Thyroid gland (tissue), 4 donors: ENCODE results near the gene FGF22. TPM values are rescaled to one million over a fixed set of nuclear protein-coding genes. Genes with fewer than 3 reads are reported as not detected.

Experiments used
- DNase-seq, 2 donors: peaks; one replicate each; pipeline ENCODE4 v3.0.0-alpha.2; 2019
- H3K27ac ChIP-seq, 3 donors: fragments of 200-600 bp; sonication (generic); 1 replicate in 2 of 3; 2 replicates in 1 of 3; pipeline ENCODE4 v1.5.1; 2016 to 2019; ENCODE audit warnings: mild to moderate bottlenecking in 1 of 3, moderate library complexity in 1 of 3
- H3K27me3 ChIP-seq: fragments of 200-600 bp; sonication (generic); one replicate; pipeline ENCODE4 v1.5.1; 2019
- H3K36me3 ChIP-seq, 2 donors: fragments of 200-600 bp; sonication (generic); one replicate each; pipeline ENCODE4 v1.5.1; 2016 to 2019
- H3K4me1 ChIP-seq, 2 donors: fragments of 200-600 bp; sonication (generic); one replicate each; pipeline ENCODE4 v1.5.1; 2017 to 2019
- H3K4me3 ChIP-seq, 3 donors: fragments of 200-600 bp; sonication (generic); replicated peaks in 1 of 3; 1 replicate in 2 of 3; 2 replicates in 1 of 3; pipeline ENCODE4 v1.5.1; 2016; ENCODE audit warnings: mild to moderate bottlenecking in 1 of 3
- H3K9me3 ChIP-seq: fragments of 200-600 bp; sonication (generic); one replicate; pipeline ENCODE4 v1.5.1; 2017
- POLR2A ChIP-seq, 2 donors: fragments of 450-650 bp; IDR thresholded peaks; one replicate each; pipeline ENCODE4 v1.6.1; 2017; ENCODE audit warnings: antibody characterized with exemption in 2 of 2, mild to moderate bottlenecking in 2 of 2, moderate library complexity in 1 of 2
- WGBS, 2 donors: methylation state at CpG; one replicate each; pipeline ENCODE4 v1.1.5; 2017; 5-methylcytosine and 5-hydroxymethylcytosine counted together
- intact Hi-C: fragments of 100-400 bp; cut with DNase I; formaldehyde crosslinking; loops from one replicate; pipeline ENCODE4 v1.15.1; 2023
- total RNA-seq, 4 donors: library from RNA; depleted of rRNA; stranded (reverse); fragments of >200 nt; gene quantifications; one replicate each; pipeline ENCODE4 v1.2.3, GENCODE V29; 2016
- TF ChIP-seq, protein P1 (sequence below), 6 experiments: fragments of 200-600 bp in 3 of 6; fragments of 450-650 bp in 3 of 6; sonication (generic) in 3 of 6; IDR thresholded peaks; one replicate each; pipeline ENCODE4 v1.5.1; 2016 to 2019; ENCODE audit warnings: antibody characterized with exemption in 6 of 6, mild to moderate bottlenecking in 2 of 6, inconsistent platforms in 1 of 6, moderate library complexity in 1 of 6

FGF22 gene
- total RNA-seq, 4 donors from 2014 or later, result not detected

DNA sequence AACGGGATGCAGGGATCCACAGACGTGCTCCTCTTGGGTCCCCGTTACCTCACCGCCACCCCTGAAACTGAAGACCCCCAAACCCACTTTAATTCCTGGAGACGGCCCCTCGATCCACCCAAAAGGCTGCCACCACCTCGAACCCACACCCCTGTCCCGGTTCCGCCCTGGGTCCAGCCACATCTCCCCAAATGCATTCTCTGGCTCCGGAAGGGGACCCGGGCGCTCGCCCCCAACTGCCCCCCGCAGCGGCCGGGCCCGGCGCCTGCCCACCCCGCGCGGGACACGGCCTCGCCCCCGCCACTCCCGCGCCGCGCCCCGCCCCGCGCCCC lies 36.3 kb downstream of the FGF22 start:
- intact Hi-C loops, result no loop called here
- peaks cover 17 to 35% of the 10 kb centered on the region in 2 donors for H3K4me1 ChIP-seq
- H3K36me3 ChIP-seq, result no peaks in the 10 kb centered on the region
- no peaks in the 10 kb centered on the region for H3K9me3 ChIP-seq
- no peak for DNase-seq
- H3K27me3 ChIP-seq, result no peaks in the 10 kb centered on the region
- H3K27ac ChIP-seq, result peak overlapping the region in 1 of 3 donors; percentile 30
- 28 to 34% methylated on average over 9 to 10 of the region's 31 CpGs for WGBS, 2 donors
- H3K4me3 ChIP-seq, result peak overlapping the region in 1 of 3 donors; percentile 41
- TF ChIP-seq, protein P1, sequence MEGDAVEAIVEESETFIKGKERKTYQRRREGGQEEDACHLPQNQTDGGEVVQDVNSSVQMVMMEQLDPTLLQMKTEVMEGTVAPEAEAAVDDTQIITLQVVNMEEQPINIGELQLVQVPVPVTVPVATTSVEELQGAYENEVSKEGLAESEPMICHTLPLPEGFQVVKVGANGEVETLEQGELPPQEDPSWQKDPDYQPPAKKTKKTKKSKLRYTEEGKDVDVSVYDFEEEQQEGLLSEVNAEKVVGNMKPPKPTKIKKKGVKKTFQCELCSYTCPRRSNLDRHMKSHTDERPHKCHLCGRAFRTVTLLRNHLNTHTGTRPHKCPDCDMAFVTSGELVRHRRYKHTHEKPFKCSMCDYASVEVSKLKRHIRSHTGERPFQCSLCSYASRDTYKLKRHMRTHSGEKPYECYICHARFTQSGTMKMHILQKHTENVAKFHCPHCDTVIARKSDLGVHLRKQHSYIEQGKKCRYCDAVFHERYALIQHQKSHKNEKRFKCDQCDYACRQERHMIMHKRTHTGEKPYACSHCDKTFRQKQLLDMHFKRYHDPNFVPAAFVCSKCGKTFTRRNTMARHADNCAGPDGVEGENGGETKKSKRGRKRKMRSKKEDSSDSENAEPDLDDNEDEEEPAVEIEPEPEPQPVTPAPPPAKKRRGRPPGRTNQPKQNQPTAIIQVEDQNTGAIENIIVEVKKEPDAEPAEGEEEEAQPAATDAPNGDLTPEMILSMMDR (IDR thresholded peaks at IDR 0.05), result no peak
- TF ChIP-seq POLR2A (IDR thresholded peaks at IDR 0.05), result no peak

DNA sequence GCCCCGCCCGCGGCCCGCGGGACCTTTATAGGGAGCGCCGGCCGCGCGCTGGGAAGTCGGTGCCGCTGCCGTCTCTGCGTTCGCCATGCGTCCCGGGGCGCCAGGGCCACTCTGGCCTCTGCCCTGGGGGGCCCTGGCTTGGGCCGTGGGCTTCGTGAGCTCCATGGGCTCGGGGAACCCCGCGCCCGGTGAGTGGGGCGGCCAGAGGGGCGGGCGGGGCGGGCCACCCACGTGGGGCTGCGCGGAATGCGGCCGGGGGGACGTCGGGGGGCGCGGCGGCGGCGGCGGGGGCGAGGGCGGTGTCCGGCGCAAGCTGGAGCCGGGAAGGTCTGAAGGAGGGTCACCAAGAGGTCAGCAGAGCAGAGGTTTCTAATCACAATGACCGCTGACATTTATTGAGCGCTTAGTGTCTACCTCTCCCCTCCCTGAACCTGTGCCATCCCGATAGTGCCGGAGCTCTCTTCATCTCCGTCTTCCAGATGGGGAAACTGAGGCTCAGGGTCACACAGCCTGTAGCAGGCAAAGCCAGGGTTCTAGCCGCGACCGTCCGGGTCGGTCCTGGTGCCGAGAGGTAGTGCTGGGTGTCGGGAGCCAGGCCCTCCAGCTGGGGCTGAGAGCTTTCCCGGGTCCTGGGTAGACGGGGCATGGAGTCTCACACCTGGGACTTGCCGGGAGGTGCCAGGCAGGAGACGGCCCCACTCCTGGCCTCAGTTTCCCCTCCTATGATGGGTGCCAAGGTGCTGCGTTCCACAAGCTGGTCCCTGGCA lies 36.8 kb downstream of the FGF22 start, which contains the start of gene FSTL3:
TSS of gene FSTL3 (plus strand) at position 54 of the 767 bp plus-strand sequence. CDS start at position 86, 32 bp downstream.
- intact Hi-C loops, result no loop called here
- 9 to 18% methylated on average over 2 to 6 of the region's 63 CpGs for WGBS, 2 donors
- peak within 1 kb of the TSS in 1 of 3 donors; percentile 41 for H3K4me3 ChIP-seq
- H3K4me1 ChIP-seq, result peaks cover 17 to 38% of the 10 kb centered on the region in 2 donors
- no peaks in the 10 kb centered on the region for H3K9me3 ChIP-seq
- H3K27me3 ChIP-seq, result no peaks in the 10 kb centered on the region
- DNase-seq, result no peak
- H3K27ac ChIP-seq, result peak within 1 kb of the TSS in 2 of 3 donors; percentile 67 to 80
- TF ChIP-seq, protein P1 (IDR thresholded peaks at IDR 0.05), result no peak
- TF ChIP-seq POLR2A (IDR thresholded peaks at IDR 0.05), result peak in 1 of 2 donors; percentile 3
- no peaks in the 10 kb centered on the region for H3K36me3 ChIP-seq

DNA sequence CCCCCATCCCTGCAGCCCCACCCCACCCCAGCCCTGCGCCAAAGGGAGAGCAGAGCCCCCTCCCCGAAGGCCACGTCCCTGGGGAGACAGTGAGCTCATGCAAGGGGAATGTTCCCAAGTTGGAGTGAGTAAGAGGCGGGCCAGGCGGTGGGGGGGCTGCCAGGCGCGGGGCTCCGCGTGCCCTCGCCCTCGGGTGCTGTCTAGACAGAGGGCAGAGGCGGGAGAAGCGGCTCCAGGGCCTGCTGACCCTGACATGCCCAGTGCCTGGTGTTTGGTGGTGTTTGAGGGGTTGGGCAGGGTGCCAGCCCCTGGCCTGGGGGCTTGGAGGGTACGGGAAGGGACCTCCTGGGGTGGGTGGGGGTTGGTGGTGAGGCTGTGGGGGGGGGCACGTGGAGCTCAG lies 37.5 kb downstream of the FGF22 start:
- TF ChIP-seq POLR2A (IDR thresholded peaks at IDR 0.05), result no peak
- TF ChIP-seq, protein P1 (IDR thresholded peaks at IDR 0.05), result no peak
- peak overlapping the region in 1 of 3 donors; percentile 41 for H3K4me3 ChIP-seq
- H3K4me1 ChIP-seq, result peaks cover 17 to 38% of the 10 kb centered on the region in 2 donors
- WGBS, 2 donors, result 7 to 13% methylated on average over 3 of the region's 15 CpGs
- no peaks in the 10 kb centered on the region for H3K27me3 ChIP-seq
- peak overlapping the region in 2 of 3 donors; percentile 67 to 80 for H3K27ac ChIP-seq
- H3K36me3 ChIP-seq, result no peaks in the 10 kb centered on the region
- no peaks in the 10 kb centered on the region for H3K9me3 ChIP-seq
- intact Hi-C loops, result no loop called here
- peak; percentile 67 to 70 for DNase-seq

DNA sequence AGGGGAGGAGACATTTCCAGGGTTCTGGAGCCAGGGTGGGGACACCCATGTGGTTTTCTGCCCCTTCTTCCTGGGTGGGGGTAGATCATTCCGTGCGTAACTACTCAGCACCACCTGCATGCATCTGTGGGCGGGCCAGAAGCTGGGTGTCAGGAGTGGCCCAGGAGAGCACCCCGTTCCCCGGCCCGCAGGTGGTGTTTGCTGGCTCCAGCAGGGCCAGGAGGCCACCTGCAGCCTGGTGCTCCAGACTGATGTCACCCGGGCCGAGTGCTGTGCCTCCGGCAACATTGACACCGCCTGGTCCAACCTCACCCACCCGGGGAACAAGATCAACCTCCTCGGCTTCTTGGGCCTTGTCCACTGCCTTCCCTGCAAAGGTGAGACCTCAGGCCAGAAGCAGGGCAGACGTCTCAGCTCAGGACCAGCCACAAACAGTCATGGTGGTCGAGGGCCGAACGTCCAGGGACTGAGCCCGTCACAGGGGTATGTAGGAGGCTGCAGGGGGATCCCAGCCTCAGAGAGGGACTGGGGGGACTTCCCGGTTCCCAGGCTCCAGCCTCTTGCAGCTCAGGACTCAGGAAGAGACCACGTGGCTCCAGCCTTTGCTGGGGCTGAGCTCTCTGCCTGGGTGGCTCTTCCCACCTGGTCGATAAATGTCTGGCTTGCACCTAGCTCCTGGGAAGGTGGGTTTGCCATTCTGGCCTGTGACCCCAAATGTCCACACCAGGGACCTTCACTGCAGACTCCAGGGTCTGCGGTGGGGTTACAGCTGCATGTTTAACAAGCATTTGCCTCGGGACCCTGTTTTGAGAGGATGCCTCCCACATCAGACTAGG lies 38.1 kb downstream of the FGF22 start:
- intact Hi-C loops, result no loop called here
- TF ChIP-seq, protein P1 (IDR thresholded peaks at IDR 0.05), result no peak
- no peak for TF ChIP-seq POLR2A (IDR thresholded peaks at IDR 0.05)
- Histone ChIP-seq H3K4me3 (peak overlapping the region in 1 of 3 donors; percentile 41), H3K4me1 (peaks cover 17 to 38% of the 10 kb centered on the region in 2 donors), H3K36me3 (no peaks in the 10 kb centered on the region), H3K27ac (peak overlapping the region in 2 of 3 donors; percentile 67 to 80), H3K27me3 (no peaks in the 10 kb centered on the region), H3K9me3 (no peaks in the 10 kb centered on the region)
- WGBS, 2 donors, result 52 to 58% methylated on average over 18 to 20 of the region's 22 CpGs
- DNase-seq, result no peak
